NCI-H2227 treated with DMSO at 0.1 percent for 48 hours (cell line): ENCODE measurements around the gene CROCC2.

Source experiments
- DNase-seq: peaks from one replicate; lab custom pipeline; 2025; lab: John Stamatoyannopoulos, UW

The CROCC2 gene

DNA sequence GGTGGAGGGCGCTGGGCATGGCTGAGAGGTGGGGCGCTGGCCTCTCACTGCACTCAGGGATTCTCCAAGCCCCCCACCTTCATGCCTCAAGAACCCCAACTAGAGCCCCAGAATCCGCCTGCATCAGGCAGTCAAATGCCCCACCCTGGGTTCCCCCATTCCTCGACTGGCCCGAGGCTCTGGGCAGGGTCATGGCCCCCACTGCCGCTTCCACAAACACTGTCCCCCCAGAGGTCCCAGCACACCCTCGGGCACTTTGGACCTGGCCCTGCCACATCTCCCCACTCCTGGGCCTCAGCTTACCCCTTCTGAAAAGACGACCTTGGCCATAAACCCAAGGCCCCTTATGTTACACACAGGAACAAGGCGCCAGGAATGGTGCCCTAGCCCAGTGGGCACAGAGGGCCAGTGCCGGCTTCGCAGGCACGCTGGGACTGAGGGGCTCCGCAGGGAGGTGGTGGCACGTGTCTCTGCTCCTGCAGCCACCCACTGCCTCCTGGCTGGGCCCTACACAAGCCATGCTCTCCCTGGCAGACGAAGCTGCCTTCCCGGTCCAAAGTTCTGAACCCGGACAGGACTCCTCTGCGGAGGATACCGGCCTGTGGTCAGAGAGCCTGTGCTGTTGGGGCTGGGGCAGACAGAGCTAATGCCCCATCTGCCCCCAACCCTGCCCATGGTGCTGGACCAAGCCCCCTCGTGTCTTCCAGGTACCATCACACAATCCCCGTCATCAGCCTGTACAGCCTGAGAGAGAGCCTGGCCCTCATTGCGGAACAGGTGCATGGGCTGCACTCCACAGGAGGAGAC lies 30.7 kb upstream of the CROCC2 start:
- DNase-seq: no peak

DNA sequence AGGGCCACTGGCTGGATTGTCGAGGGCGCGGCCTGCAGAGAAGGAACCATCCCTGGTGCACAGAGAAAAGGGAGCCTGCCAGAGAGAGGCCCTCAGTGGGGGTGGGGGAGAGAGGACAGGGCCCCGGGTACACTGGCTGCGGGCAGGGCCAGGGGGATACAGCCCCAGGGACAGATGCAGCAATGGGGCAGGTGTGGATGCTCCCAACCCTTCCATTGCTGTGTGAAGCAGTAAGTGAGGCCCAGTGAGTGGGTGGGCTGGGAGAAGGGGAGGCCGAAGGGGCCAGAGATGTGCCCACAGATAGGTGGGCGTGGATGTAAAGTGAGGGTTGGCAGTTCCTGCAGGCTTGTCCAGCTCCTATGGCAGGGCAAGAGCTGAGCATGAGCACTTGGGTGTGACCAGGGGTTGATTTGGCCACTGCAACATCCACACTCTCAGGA lies 30.1 kb upstream of the CROCC2 start:
- DNase-seq: no peak

DNA sequence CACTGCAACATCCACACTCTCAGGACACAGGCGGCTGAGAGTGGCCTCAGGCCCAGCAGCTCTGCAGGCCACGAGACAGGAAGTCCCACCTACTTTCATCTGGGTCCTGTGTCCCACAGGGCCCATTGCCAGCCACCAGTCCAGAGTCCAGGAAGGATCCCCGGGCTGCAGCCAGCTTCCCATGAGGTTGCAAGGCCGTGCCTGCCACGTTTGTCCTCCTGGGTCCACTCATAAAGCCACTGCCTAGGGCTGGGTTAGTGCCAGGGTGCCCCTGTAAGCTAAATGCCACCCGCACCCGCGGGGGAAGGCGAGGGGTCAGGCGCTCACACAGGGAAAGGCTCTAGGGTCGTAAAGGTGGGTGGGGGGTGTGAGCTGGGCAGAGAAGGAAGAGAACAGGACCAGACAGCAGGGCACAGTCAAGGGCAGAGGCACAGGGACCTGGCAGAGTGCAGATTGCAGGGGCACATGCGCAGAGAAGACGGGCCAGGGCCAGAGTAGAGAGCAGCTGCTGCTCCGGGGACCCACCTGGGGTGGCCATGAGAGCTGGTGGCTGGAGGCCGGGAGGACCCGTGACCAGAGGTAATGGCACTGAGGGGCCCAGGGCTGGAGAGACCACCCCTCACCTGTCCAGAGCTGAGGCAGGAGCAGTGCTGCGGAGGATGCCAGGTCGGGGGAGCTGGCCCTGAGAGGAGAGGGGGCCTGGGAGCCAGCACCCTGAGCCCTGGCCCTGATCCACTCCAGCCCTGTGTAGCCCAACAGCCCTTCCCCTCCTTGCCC lies 29.5 kb upstream of the CROCC2 start:
- no peak for DNase-seq

DNA sequence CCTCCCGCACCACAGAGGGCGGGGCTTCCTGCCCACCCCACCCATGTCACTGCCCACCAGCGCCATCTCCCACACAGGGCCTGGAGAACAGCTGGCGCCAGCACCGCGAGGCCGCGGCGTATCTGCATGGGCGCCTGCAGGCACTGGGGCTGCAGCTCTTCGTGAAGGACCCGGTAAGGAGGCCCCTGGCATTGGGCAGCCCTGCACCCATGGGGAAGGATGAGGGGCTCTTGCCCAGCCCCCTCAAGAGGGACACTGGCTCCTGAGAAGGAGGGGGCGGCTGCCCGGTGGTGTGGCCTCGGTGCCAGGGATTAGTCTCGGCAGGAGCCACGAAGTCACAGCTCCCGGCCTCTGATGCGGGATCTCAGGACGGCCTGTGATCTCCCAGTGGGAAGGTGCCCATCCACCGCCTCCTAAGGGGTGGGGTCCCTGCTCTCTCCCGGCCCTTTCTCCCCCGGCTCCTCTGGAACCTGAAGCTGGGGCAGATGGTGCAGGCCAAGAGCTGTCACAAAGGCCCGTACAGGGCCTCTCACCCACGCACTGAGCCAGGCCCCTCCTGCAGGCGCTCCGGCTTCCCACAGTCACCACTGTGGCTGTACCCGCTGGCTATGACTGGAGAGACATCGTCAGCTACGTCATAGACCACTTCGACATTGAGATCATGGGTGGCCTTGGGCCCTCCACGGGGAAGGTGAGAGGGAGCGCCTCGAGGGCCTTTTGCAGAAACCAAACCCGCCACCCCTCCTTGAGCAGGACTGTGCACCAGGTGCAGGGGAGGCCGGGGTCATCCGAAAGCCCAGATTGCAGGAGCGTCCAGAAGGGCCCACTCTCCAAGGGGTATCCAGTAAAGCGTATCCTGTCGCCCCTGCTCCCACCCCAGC lies 28.4 kb upstream of the CROCC2 start:
- no peak for DNase-seq

DNA sequence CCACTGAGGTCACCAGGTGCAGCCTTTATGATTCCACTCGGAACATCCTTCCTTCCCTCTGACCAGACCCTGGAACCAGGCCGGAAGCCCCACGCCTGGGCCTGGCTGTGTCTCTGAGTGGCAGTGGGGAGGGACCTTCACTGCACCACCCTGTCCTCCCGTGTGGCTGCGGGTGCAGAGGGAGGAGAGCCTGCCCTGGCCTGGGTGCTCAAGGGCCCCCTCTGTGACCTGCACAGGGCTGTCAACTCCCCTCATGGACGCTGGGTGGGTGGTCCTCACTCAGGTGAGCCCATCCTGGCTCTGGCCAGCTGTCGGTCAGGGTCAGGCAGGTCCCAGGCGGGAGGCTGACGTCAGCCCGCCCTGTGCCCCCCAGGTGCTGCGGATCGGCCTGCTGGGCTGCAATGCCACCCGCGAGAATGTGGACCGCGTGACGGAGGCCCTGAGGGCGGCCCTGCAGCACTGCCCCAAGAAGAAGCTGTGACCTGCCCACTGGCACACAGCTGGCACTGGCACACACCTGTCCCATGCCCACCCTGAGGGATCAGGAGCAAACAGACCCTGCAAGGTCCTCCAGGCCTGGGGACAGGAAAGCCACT lies 27.7 kb upstream of the CROCC2 start:
- DNase-seq: no peak

DNA sequence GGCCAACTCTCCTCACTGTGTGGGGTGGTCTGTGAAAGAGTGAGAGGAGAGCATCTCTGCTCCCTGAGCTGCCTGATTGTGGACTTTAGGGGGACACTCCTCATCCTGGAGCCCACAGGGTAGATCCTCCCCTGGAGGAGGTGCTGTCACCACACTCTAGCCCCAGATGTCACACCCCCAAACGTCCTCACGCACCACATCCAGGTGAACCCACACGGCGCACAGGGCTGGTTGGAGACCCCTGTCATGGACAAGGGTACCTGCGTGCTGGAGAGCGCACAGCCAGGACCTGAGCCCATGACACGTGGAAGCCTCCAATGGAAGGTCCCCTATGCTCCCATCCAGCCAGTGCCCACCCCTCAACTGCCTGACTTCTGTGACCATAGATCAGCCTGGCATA lies 27.0 kb upstream of the CROCC2 start:
- DNase-seq: no peak

DNA sequence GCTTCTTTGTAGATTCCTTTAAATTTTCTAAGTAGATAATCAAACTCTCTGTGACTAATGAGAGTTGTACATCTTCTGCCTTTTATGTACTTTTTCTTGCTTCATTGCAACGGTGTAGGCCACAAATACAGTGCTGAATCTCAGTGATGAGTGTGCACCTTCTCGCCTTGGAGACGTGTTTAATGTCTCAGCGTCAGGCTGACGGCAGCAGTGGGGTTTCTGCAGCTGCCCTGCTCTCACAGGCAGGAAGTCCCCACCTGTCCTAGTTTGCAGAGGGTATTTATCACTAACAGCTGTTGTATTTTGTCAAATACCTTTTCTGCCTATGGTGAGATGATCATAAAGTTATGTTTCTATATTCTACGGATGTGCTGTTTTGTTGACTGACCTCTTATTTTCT lies 24.2 kb upstream of the CROCC2 start:
- no peak for DNase-seq

DNA sequence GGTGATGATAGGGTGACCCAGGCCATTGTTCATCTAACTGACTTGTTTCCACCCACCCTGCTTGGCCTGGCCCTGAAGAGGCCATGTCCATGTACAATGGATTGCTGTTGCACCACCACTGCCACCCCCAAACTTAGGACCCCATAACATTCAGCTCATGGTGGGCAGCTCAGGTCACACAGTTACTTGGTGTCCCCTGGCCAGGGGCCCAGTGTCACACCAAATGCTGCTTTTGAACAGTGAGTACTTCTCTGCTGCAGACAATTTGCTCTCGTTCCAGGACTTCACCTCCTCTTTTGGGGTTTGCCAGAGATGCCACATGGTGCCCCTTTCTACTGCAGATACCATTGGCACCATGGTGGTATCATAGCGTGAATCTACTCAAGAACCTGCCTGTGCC lies 21.9 kb upstream of the CROCC2 start:
- no peak for DNase-seq

DNA sequence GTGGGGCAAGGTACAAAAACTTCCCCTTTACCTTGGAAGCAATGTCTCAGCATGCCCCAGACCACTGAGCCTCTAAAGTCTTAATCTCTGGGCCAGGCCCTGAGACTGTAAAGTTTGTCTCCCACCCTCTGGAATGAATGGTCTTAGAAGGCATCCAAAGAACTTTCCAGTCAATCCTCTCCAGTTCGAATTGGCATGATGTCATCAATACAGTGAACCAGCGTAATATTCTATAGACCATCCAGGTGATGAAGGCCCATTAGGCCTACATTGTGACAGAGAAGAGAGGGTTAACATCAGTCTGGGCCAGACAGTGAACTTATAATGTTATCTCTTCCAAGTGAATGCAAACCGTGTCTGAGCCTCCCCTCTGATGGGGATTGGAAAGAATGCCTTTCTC lies 21.4 kb upstream of the CROCC2 start:
- no peak for DNase-seq

DNA sequence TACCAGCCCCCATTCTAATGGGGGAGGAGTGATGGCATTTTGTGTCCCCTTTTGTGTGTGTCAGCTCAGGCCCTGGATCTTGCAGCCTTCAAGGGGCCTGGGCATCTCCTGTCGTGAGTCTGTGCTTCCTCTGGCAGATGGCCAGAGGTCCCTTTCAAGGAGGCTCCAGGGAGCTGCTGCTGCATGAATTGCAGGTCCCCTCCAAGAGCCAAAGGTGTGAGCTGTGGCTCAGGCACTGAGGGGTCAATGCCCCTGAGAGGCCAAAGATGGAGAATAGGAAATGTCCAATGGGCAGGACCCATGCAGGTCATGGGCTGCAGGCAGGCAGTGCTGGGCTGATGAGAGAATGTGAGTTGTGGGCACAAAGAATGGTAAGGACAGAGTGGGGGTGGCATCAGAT lies 20.6 kb upstream of the CROCC2 start:
- DNase-seq: no peak

DNA sequence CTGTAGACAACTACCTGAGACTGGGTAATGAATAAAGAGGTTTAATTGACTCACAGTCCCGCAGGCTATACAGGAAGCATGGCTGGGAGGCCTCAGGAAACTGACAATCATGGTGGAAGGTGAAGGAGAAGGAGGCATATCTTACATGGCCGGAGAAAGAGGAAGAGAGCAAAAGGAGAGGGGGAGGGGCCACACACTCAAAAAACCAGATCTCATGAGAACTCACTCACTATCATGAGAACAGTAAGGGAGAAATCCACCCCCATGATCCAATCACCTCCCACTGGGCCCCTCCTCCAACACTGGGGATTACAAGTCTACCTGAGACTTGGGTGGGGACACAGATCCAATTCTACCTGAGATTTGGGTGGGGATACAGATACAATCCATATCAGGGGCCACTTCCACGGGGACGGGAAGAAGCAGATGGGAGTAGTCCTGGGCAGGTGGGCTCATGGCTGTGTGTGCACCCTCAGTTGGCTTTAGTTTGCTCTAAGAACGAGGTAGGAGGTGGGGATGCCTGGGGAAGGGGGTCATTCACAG lies 20.0 kb upstream of the CROCC2 start:
- DNase-seq: no peak

DNA sequence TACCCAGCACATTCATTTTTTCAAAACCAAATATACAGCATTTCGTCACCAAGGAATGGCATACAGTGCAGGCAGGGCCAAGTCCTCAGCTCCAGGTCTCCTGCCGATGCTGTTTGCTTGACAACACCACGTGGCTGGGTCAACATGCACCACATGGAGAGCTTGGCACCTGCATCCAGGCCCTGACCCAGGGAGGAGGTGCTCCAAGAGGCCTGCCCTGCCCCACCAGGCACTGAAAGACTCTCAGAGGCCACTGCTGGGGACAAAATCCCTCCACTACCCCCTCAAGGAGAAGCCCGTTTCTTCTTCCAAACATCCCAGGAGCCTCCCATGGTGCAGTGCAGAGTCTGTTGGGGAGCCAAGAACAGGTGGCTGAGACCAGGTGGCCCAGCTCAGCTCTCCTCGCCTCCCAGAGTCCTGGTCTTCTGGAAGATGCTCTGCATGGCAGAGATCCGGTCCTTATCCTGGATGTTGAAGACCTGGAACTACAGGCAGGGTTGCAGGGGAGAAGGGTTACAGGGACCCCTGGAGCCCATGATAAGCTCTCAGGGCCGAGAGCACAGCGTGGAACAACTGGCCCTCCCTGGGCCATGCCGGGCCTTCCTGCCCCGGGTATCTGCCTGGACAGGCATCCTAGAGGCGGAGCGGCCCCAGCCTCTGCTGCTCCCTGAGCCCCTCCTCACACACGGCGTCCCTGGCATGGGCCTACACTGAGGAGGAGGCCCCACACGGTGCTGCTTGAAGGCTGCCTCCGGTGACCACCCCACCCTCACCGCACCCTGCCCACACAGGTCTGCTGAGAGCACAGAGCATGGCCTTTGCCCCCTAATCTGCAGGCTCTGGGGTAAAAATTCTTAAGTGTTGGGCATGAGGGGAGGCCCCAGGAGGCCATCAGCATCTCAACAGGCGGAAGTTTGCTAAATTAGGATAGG lies 19.2 kb upstream of the CROCC2 start:
- no peak for DNase-seq

DNA sequence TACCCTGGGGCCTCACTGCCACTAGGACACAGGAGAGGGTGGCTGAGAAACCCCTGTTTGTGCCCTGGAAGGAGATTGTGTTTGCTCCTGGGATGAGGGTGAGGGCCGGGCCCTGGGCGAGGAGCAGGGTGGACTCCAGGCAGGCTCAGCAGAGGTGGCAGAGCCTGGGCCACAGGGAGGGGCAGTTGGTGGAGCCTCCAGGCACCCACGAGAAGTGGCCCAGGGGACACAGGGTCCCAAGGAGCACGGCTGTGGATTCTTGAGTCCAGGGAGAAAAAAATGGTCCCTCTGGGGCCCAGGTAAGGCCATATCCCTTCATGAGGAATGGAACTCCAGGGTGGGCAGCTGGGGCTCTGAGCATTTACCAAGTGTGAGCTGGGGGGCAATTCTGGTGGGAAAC lies 18.5 kb upstream of the CROCC2 start:
- DNase-seq: no peak

DNA sequence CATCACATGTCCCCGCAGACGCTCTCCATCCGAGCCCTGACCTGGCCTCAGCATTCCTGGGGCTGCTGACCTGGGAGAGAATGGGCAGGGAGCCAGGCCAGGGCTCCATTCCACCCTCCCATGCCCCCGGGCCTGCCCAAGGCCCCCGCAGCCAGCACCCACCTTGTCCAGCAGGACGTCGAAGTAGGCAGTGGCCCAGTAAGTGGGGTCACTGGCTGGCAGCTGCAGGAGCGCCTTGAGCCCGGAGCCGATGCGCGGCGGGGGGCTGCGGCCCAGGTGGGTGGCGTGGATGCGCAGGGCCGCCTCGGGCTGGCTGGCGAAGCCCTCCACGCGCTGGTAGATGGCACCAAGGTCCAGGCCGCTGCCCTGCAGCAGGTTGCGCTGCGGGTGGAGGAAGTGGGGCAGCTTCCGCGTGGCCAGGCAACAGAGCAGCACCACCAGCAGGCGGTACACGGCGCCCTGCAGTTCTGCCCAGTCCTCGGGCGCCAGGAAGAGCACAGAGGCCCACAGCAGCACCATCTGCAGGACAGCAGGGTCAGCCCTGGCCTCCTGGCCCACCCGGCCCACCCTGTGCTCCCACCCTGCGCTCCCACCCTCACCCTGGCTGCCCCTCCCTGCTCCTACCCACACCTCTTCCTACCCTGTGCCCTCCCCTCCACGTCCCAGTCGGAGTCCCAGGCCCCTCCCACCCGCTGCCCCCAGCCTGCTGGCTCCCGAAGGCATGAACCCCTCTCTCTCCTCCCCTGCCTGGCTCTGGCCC lies 17.8 kb upstream of the CROCC2 start:
- no peak for DNase-seq

DNA sequence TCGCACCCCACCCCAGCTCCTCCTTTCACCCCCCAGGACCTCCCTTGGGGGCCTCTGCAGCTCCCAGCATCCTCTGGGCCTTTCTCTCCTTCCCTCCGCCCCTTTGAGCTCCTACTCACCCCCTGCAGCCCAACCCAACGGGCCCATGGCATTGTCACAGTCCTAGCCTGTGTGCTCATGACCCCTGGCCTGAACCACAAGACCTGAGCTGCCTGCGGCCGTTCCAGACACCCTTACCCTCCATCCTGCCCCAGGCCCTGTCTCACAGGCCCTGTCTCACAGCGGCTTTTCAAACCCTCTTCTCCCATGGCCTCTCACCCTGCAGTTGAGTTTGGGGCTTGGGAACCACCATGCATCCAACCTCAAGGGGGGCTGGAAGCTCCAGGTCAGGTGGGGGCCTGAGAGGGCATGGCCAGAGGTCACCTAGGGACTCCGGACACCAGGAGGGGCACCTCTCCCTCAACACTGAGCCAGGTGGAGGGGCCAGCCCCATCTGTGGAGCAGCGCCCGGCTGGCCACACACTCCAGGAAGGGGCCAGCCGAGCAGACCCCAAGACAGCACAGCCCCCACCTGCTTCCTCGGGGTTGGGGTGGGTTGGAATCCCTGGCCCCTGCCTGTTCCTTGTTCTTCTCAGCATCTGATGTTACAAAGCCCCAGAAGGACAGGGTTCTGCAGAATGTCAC lies 17.1 kb upstream of the CROCC2 start:
- no peak for DNase-seq

DNA sequence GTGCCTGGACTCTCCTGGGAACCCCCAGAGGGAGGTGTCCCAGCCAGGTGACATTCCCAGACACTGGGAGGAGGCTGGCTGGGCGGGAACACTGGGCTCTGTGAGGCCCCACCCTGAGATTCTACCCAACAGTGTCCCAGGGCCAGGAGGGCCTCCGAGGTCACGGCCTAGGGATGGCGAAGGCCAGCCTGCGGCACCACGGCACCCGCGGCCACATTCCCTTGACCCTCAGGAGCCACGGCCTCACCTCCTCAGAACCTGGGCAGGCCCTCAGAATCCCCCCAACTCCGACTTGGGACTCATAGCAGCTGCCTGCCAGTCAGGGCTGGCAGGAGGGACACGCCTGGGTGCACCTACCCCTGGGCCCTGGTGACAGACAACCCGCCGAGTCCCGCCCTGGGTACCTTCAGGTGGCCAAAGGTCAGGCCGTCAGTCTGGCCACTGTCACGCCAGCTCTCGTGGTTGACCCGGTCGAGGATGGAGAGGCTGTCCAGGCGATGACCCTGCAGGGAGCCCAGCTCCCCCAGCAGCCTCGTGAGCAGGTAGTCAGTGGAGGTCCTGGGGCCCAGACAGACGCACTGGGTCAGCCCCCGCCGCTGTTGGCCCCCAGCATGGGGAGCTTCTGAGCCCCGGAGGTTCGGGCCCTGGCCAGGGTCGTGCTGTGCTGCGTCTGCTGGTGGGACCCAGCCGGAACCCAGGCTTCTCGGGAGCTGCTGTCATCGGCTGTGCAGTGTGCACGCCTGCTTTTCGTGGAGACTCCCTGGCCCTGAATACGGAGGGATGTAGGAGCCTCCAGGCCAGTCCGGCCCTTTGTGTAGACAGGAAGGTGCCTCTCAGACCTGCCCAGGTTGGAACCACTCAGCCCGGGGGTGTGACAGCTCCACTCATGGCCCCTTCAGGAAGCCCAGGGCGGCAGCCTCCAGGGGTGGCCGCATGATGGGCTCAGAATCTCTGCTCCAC lies 16.3 kb upstream of the CROCC2 start:
- DNase-seq: no peak

DNA sequence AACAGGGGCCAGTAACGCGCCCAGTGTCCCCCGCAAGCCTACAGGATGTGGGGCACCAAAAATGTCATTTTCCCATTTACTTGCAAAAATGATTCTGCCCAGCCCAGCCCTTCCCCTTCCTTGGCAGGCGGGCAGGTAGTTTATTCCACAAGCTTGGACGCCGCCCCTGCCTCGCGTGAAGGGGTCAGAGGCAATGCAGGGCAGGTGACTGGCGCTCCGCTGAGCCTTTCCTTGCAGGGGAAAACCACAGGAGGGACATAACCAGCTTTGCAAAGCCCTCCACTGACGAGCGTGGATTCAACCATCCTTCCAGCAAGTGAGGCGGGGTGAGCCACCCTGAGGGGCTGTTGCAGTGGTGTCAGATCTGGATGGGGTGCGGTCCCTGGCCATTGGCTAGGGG lies 15.4 kb upstream of the CROCC2 start:
- no peak for DNase-seq
